Activated naive CD4-positive, alpha-beta T cell treated with anti-CD3 and anti-CD28 coated beads for 36 hours (primary cell): ENCODE data around the gene COL4A6. TPM values are rescaled to one million over a fixed set of nuclear protein-coding genes. Genes with fewer than 3 reads are reported as not detected.

Experiments used
- CTCF ChIA-PET: fragments of 350-600 bp; sonication (Branson Sonifier 250); formaldehyde crosslinking; loops from one replicate; lab custom pipeline; 2021; ENCODE audit warnings: antibody characterized with exemption; lab: Charles Lee
- DNase-seq: peaks from one replicate; pipeline ENCODE4 v3.0.0-alpha.2; 2020
- H3K27ac Mint-ChIP-seq: one replicate; pipeline ENCODE4 v1.8.0; 2021; ENCODE audit warnings: mild to moderate bottlenecking, mixed read lengths
- H3K27me3 Mint-ChIP-seq: one replicate; pipeline ENCODE4 v1.8.0; 2021; ENCODE audit warnings: low read depth, mixed read lengths
- H3K36me3 Mint-ChIP-seq: one replicate; pipeline ENCODE4 v1.8.0; 2021; ENCODE audit warnings: low read depth, mixed read lengths
- H3K4me1 Mint-ChIP-seq: one replicate; pipeline ENCODE4 v1.8.0; 2021; ENCODE audit warnings: low read depth, mixed read lengths
- H3K4me3 Mint-ChIP-seq: one replicate; pipeline ENCODE4 v1.8.0; 2021; ENCODE audit warnings: mild to moderate bottlenecking, moderate library complexity, mixed read lengths
- H3K9me3 Mint-ChIP-seq: one replicate; pipeline ENCODE4 v1.8.0; 2021; ENCODE audit warnings: mixed read lengths
- intact Hi-C: fragments of 100-400 bp; cut with micrococcal nuclease; formaldehyde crosslinking; loops from one replicate; pipeline ENCODE4 v1.15.1; 2023
- total RNA-seq, 2 experiments: library from RNA; stranded (reverse); gene quantifications; one replicate each; pipeline ENCODE4 v1.2.3, GENCODE V29; 2021

The COL4A6 gene
- total RNA-seq, 2 experiments from 2014 or later = not detected

- CTCF ChIA-PET = interaction anchor here (0.6 to 1.6 kb wide), 2 partner anchors 22 to 209 kb away, joined by 3 read pairs; no protein-coding TSS in a partner anchor
- no peaks in the 10 kb centered on the region for H3K36me3 Mint-ChIP-seq
- intact Hi-C loops = no loop called here
- no peaks in the 10 kb centered on the region for H3K9me3 Mint-ChIP-seq
- DNase-seq = no peak
- no peak overlapping the region for H3K27ac Mint-ChIP-seq
- H3K4me1 Mint-ChIP-seq = no peaks in the 10 kb centered on the region
- H3K27me3 Mint-ChIP-seq = peaks cover 4% of the 10 kb centered on the region
- no peak overlapping the region for H3K4me3 Mint-ChIP-seq
Observed at GRCh38 chrX:108246304-108246954, 191.8 kb downstream of the COL4A6 start.

DNA sequence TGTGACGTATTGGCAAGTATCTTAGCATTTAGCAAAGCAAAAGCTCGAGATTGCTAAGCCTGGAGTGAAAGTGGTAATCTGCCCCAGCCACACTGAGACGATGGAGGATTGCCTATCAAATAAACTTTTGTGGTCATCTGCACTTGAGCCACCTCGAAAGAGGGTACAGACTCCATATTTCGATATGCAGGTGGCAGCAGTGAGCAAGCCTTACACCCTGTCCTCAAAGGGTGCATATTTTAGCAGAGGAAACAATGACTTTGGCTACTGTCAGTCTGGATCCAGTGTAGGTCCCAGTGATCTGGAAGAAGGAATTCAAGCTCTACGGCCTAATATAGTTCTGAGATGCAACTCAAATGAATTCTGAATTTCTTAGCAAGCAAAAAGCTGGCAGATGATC lies 192.8 kb downstream of the COL4A6 start:
- Mint-ChIP-seq H3K4me1 (no peaks in the 10 kb centered on the region), H3K27ac (no peak overlapping the region)
- intact Hi-C loops = no loop called here

GRCh38 chrX:108235986-108236385 lies 202.2 kb downstream of the COL4A6 start:
- no peaks in the 10 kb centered on the region for H3K4me1 Mint-ChIP-seq
- no peaks in the 10 kb centered on the region for H3K9me3 Mint-ChIP-seq
- H3K27ac Mint-ChIP-seq = no peak overlapping the region
- H3K27me3 Mint-ChIP-seq = no peaks in the 10 kb centered on the region
- CTCF ChIA-PET = interaction anchor here (1.6 kb wide), 1 partner anchor 10 kb away, joined by 3 read pairs; no protein-coding TSS in a partner anchor
- intact Hi-C loops = no loop called here
- H3K36me3 Mint-ChIP-seq = no peaks in the 10 kb centered on the region
- DNase-seq = no peak
- no peak overlapping the region for H3K4me3 Mint-ChIP-seq

More for the DNA sequence above, 192.8 kb downstream of the COL4A6 start:
- H3K27me3 Mint-ChIP-seq = peaks cover 4% of the 10 kb centered on the region
- H3K9me3 Mint-ChIP-seq = no peaks in the 10 kb centered on the region
- CTCF ChIA-PET = interaction anchor here (0.6 to 1.6 kb wide), 2 partner anchors 21 to 210 kb away, joined by 3 read pairs; no protein-coding TSS in a partner anchor
- no peak overlapping the region for H3K4me3 Mint-ChIP-seq
- no peaks in the 10 kb centered on the region for H3K36me3 Mint-ChIP-seq
- no peak for DNase-seq

- CTCF ChIA-PET = no interaction called here
Observed at GRCh38 chrX:108230574-108230973, 207.6 kb downstream of the COL4A6 start.

DNA sequence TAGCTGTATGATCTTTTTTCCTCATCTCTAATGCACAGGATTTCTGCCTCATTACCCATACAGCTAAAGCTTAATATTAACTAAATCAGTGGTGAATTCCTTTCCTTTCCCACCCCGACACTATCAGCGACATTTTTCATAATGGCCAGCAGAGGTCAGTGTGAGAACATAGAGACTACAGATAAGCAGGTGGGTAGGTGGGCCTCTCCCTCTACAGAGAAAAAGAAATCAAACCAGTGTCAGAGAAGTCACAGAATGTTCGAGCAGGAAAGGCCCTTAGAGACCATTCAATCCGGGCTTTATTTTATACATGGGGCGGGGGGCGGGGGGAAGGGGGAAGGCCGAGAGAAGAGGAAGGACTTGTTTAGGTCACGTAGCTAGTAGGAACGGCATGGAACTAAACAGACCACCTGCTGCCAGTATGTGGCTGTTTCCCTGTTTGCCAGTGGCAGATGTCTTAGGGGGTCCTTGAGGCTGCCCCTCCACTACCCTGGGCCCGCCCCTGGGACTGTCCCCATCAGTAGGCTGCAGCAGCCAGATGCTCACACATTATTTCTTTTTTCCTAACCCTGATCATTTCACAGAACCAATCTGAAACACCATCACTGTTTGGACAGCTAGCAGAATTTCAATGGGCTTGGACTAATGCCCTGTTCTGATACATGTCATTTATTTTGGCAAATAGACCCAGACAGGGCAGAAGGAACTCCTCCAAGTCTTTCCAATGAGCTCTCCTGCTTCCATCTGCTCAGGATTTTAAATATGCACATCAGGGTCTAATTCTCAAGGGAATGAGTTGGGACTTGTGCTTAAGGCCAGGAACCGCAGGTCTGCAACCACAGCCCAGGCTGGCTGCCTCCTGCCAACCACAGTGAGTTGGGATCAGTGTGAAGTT lies 213.2 kb downstream of the COL4A6 start:
- H3K27ac Mint-ChIP-seq = no peak overlapping the region
- no peaks in the 10 kb centered on the region for H3K36me3 Mint-ChIP-seq
- CTCF ChIA-PET = interaction anchor here (0.7 to 1.6 kb wide), 11 partner anchors 9 to 312 kb away, joined by 3 to 7 read pairs (median 3); no protein-coding TSS in a partner anchor
- no peak for DNase-seq
- peaks cover 3% of the 10 kb centered on the region for H3K4me1 Mint-ChIP-seq
- intact Hi-C loops = loop anchor here (1.0 to 10.0 kb wide), 4 partner anchors 72 to 1250 kb away; no protein-coding TSS in a partner anchor
- H3K4me3 Mint-ChIP-seq = no peak overlapping the region
- no peaks in the 10 kb centered on the region for H3K27me3 Mint-ChIP-seq
- H3K9me3 Mint-ChIP-seq = no peaks in the 10 kb centered on the region

More at GRCh38 chrX:108230574-108230973, 207.6 kb downstream of the COL4A6 start:
- Mint-ChIP-seq H3K4me3 (no peak overlapping the region), H3K27ac (no peak overlapping the region), H3K36me3 (no peaks in the 10 kb centered on the region), H3K27me3 (no peaks in the 10 kb centered on the region), H3K9me3 (no peaks in the 10 kb centered on the region), H3K4me1 (no peaks in the 10 kb centered on the region)
- intact Hi-C loops = no loop called here
- no peak for DNase-seq

DNA sequence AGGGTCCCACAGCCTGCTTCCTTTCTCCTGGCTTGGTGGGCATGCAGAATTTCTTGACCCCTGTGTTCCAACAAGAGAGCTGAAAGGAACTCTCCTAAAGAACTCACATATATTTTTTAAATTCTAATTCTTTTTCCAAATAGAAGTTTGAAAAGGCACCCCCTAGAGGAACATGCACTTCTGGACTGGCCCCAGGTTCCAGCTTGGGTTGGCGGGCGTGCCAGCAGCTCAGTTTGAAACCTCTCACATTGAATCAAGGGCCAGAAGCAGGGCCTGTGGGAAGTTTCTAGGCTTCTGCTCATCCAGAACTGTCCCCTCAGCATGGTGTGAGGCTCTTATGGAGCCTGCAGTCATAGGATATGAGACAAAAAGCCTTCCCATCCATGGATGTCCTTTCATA lies 214.0 kb downstream of the COL4A6 start:
- intact Hi-C loops = loop anchor here (1.0 to 10.0 kb wide), 3 partner anchors 313 to 1251 kb away; no protein-coding TSS in a partner anchor
- H3K27ac Mint-ChIP-seq = no peak overlapping the region
- no peaks in the 10 kb centered on the region for H3K9me3 Mint-ChIP-seq
- no peak for DNase-seq
- no peak overlapping the region for H3K4me3 Mint-ChIP-seq
- CTCF ChIA-PET = interaction anchor here (0.7 to 1.6 kb wide), 8 partner anchors 8 to 313 kb away, joined by 3 to 7 read pairs (median 3); no protein-coding TSS in a partner anchor
- no peaks in the 10 kb centered on the region for H3K27me3 Mint-ChIP-seq
- H3K4me1 Mint-ChIP-seq = peaks cover 3% of the 10 kb centered on the region
- H3K36me3 Mint-ChIP-seq = no peaks in the 10 kb centered on the region

DNA sequence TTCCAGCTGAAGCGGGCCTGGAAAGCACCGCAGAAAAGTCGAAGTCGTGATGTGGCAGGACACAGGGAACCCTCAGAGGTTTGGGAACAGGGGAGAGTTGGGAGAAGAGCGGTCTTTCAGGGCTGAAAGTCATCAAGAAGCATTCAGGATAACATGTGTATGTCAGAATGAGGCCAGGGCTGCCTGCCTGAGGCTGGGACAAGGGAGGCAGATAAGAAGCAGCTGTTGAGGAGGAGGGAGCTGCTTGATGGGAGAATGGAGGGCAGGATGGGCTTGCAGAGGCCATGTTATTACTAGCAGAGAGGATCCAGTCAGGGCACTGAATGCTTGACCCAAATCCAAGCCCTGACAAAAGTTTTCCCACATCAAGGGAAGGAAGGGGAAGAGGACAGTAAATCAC lies 214.6 kb downstream of the COL4A6 start:
- Mint-ChIP-seq H3K36me3 (no peaks in the 10 kb centered on the region), H3K4me3 (no peak overlapping the region), H3K4me1 (peaks cover 3% of the 10 kb centered on the region), H3K27me3 (no peaks in the 10 kb centered on the region), H3K27ac (no peak overlapping the region), H3K9me3 (no peaks in the 10 kb centered on the region)
- intact Hi-C loops = loop anchor here (10.0 kb wide), 2 partner anchors 1161 to 1251 kb away; no protein-coding TSS in a partner anchor
- no peak for DNase-seq
- CTCF ChIA-PET = interaction anchor here (1.0 to 1.2 kb wide), 3 partner anchors 80 to 313 kb away, joined by 3 to 5 read pairs (median 4); no protein-coding TSS in a partner anchor

DNA sequence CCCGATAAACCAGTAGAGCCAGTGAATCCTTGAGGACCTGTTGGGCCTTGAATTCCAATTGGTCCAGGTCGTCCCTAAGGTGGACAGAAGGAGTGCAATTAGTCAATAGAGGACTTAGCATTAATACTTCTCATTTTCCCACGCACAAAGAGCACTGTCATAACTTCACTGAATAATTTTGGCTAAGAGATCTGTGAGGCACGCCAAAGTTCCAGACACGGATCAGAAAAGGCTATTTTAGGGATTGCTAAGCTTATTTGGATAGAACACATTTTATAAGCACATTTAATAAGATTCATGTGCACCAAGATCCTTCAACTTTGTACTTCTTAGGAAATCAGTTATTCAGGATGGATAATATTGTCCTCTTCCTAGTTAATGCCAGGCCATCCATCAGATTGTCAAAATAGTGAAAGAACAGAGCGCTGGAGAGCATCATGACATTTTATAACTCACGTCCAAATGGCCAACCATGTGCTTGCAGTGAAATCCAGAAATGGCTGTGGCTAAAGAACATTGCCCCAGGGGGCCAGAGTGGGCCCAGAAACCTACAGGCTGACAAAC lies 216.8 kb downstream of the COL4A6 start:
- Mint-ChIP-seq H3K4me3 (no peak overlapping the region), H3K4me1 (peaks cover 3% of the 10 kb centered on the region), H3K36me3 (no peaks in the 10 kb centered on the region), H3K27ac (no peak overlapping the region), H3K9me3 (no peaks in the 10 kb centered on the region), H3K27me3 (no peaks in the 10 kb centered on the region)
- intact Hi-C loops = loop anchor here (10.0 kb wide), 2 partner anchors 1163 to 1253 kb away; no protein-coding TSS in a partner anchor
- CTCF ChIA-PET = no interaction called here
- DNase-seq = no peak

DNA sequence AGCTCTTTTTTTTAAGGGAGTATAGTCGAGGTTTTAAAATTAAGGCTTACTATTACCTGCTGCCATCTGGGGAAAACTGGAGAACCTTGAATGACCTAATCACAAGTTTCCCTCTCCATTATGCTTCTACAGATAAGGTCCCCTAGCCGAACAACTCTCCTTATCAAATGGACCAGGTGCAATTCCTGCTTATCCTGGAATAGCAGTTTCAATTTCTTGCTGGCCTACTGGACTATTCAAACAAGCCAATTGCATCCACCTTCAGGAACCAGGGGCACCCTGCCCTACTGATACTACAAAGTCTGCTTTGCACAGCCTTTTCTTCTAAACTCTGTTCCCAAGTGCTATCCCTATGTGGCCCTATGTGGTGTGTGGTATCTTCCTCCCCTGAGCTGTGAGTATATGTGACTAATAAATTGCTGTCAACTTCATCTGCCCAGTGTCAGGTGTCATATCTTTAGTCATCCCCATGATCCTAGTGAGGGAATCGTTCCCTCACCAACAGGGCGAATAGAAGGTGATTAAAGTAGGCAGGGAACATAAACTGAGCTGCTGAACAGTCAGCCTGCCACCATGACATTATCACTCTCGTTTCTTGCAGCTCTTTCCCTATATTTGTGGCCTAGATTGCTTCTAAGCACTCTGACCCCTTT lies 218.1 kb downstream of the COL4A6 start:
- no peak for DNase-seq
- H3K36me3 Mint-ChIP-seq = no peaks in the 10 kb centered on the region
- CTCF ChIA-PET = no interaction called here
- intact Hi-C loops = loop anchor here (10.0 kb wide), 2 partner anchors 1165 to 1255 kb away; no protein-coding TSS in a partner anchor
- H3K4me1 Mint-ChIP-seq = peaks cover 3% of the 10 kb centered on the region
- H3K9me3 Mint-ChIP-seq = no peaks in the 10 kb centered on the region
- H3K27me3 Mint-ChIP-seq = no peaks in the 10 kb centered on the region
- no peak overlapping the region for H3K27ac Mint-ChIP-seq
- H3K4me3 Mint-ChIP-seq = no peak overlapping the region

DNA sequence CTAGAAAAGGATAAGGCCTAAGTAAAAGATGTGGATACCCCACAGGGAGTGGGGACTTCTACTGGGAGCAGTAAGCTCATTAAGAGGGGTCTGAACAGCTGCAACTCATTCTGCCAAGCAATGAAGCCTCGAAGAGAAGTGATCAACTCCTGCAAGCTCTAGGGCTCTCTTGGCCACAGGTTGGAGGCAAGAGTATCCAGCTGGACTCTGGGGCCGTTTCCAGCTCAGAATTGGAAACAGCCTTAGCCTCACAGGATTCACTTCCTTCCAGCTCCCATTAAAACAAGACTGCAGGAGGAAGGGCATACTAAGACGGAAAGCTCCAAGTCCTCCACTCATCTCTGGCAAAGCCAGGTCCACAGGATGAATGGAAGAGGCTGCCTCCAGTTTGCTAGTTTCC lies 220.3 kb downstream of the COL4A6 start:
- intact Hi-C loops = no loop called here
- Mint-ChIP-seq H3K4me1 (no peaks in the 10 kb centered on the region), H3K27me3 (no peaks in the 10 kb centered on the region), H3K27ac (no peak overlapping the region), H3K9me3 (no peaks in the 10 kb centered on the region), H3K4me3 (no peak overlapping the region), H3K36me3 (no peaks in the 10 kb centered on the region)
- no peak for DNase-seq
- CTCF ChIA-PET = no interaction called here

DNA sequence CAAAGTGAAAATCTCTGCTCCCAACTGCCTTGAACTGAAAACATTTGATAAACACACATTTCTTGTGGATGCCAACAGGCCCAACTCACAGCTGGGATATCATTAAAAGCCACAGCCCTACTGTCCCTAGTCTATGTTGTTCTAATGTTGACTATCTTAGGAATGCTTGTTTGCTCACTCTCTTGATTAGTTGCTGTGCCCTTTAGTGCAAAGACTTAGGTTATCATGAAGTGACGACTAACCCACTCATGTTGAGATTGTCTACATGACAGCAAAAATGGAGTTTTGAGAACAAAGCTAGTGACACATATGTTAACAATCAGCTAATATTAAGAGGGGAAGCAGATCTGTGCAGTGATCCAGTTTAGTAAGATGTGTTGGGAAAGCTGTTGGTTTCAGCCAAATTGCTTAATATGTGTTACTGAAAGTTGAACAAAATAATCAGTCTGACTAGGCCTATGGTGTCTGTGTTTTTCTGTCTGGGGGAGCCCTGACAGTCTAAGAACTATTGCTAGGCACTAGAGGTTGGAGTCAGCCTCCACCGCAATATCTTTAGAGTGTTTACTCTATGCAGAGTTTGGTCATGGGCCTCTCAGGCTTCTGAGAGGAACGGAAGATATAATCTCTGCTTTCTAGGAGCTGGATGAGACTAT lies 221.2 kb downstream of the COL4A6 start:
- Mint-ChIP-seq H3K36me3 (no peaks in the 10 kb centered on the region), H3K4me1 (no peaks in the 10 kb centered on the region), H3K4me3 (no peak overlapping the region), H3K27me3 (no peaks in the 10 kb centered on the region), H3K27ac (no peak overlapping the region), H3K9me3 (no peaks in the 10 kb centered on the region)
- DNase-seq = no peak
- CTCF ChIA-PET = interaction anchor here (1.6 kb wide), 1 partner anchor 9 kb away, joined by 4 read pairs; no protein-coding TSS in a partner anchor
- intact Hi-C loops = no loop called here
